Uterus (tissue), 2 donors: ENCODE data around the gene NUTF2.

Experiments
- POLR2A ChIP-seq, 2 donors: fragments of 450-650 bp; IDR thresholded peaks; one replicate each; pipeline ENCODE4 v1.6.1; 2016; ENCODE audit warnings: antibody characterized with exemption in 2 of 2, mild to moderate bottlenecking in 1 of 2, moderate library complexity in 1 of 2
- TF ChIP-seq, protein P1 (sequence below), 4 experiments: fragments of 200-600 bp in 2 of 4; fragments of 450-650 bp in 2 of 4; sonication (generic) in 2 of 4; IDR thresholded peaks; one replicate each; pipeline ENCODE4 v1.5.1; 2016 to 2019; ENCODE audit warnings: antibody characterized with exemption in 4 of 4, mild to moderate bottlenecking in 2 of 4, moderate library complexity in 1 of 4

DNA sequence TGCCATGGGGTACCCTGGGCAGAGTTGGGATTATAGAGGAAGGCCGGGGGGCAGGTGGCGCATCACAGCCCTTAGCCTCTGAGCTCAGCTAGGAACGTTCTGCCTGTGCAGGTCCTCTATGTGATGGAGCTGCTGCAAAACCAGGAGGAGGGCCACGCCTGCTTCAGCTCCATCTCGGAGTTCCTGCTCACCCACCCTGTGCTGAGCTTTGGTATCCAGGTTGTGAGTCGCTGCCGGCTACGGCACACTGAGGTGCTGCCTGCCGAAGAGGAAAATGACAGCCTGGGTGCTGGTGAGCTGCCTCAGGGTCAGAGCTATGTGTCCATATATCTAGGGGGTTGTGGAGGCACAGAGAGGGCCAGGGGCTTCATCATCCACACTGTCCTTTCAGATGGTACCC is 32.1 kb downstream of the NUTF2 start:
- TF ChIP-seq, protein P1, sequence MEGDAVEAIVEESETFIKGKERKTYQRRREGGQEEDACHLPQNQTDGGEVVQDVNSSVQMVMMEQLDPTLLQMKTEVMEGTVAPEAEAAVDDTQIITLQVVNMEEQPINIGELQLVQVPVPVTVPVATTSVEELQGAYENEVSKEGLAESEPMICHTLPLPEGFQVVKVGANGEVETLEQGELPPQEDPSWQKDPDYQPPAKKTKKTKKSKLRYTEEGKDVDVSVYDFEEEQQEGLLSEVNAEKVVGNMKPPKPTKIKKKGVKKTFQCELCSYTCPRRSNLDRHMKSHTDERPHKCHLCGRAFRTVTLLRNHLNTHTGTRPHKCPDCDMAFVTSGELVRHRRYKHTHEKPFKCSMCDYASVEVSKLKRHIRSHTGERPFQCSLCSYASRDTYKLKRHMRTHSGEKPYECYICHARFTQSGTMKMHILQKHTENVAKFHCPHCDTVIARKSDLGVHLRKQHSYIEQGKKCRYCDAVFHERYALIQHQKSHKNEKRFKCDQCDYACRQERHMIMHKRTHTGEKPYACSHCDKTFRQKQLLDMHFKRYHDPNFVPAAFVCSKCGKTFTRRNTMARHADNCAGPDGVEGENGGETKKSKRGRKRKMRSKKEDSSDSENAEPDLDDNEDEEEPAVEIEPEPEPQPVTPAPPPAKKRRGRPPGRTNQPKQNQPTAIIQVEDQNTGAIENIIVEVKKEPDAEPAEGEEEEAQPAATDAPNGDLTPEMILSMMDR (IDR thresholded peaks at IDR 0.05) = no peak
- no peak for TF ChIP-seq POLR2A (IDR thresholded peaks at IDR 0.05)
